ENCODE measurements around the gene PPL.
A peak's percentile ranks its signal among the peaks of the same experiment; 100 is the strongest.
"Not testable (repeated sequence)": the region's sequence is repeated elsewhere in the genome, so short reads cannot be mapped to it uniquely, and the experiment has no call there.

PPL gene

GRCh38 chr16:4898811-4899473, 38.0 kb downstream of the PPL start:
- no peak overlapping the region for H3K4me3 Mint-ChIP-seq
- H3K27ac Mint-ChIP-seq = no peak overlapping the region
- TF ChIP-seq, protein P1, sequence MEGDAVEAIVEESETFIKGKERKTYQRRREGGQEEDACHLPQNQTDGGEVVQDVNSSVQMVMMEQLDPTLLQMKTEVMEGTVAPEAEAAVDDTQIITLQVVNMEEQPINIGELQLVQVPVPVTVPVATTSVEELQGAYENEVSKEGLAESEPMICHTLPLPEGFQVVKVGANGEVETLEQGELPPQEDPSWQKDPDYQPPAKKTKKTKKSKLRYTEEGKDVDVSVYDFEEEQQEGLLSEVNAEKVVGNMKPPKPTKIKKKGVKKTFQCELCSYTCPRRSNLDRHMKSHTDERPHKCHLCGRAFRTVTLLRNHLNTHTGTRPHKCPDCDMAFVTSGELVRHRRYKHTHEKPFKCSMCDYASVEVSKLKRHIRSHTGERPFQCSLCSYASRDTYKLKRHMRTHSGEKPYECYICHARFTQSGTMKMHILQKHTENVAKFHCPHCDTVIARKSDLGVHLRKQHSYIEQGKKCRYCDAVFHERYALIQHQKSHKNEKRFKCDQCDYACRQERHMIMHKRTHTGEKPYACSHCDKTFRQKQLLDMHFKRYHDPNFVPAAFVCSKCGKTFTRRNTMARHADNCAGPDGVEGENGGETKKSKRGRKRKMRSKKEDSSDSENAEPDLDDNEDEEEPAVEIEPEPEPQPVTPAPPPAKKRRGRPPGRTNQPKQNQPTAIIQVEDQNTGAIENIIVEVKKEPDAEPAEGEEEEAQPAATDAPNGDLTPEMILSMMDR (IDR thresholded peaks at IDR 0.05; ENCODE audit: unreplicated experiment in 3 of 3) = no peak
- peaks cover 5% of the 10 kb centered on the region for H3K36me3 Mint-ChIP-seq (ENCODE audit: low read depth)
- H3K9me3 Mint-ChIP-seq = peaks cover 5% of the 10 kb centered on the region
- H3K4me1 Mint-ChIP-seq = no peaks in the 10 kb centered on the region
- H3K27me3 Mint-ChIP-seq (ENCODE audit: low read depth) = no peaks in the 10 kb centered on the region

DNA sequence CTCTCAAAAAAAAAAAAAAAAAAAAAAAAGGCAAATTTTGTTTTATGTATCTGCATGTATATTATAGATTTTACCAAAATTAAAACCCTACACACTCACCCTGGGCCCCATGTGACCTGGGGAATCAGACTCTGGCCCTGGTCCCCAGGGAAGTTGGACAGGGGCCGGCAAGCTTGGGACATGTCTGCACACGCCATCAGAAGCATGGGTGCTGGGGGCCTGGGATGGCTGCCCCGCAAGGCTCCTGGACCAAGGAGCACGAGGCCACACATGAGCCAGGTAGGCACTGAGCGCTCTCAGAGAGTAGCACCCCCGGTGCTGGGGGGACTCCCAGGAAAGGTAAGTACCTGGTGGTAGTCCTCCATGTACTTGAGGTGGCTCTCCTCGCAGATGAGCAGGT, 39.6 kb downstream of the PPL start:
- no peak overlapping the region for H3K27ac Mint-ChIP-seq
- H3K36me3 Mint-ChIP-seq (ENCODE audit: low read depth) = peaks cover 5% of the 10 kb centered on the region
- H3K9me3 Mint-ChIP-seq = peaks cover 5% of the 10 kb centered on the region
- H3K4me3 Mint-ChIP-seq = no peak overlapping the region
- H3K27me3 Mint-ChIP-seq (ENCODE audit: low read depth) = no peaks in the 10 kb centered on the region
- peaks cover 10% of the 10 kb centered on the region for H3K4me1 Mint-ChIP-seq
- TF ChIP-seq, protein P1 (IDR thresholded peaks at IDR 0.05; ENCODE audit: unreplicated experiment in 3 of 3) = no peak

DNA sequence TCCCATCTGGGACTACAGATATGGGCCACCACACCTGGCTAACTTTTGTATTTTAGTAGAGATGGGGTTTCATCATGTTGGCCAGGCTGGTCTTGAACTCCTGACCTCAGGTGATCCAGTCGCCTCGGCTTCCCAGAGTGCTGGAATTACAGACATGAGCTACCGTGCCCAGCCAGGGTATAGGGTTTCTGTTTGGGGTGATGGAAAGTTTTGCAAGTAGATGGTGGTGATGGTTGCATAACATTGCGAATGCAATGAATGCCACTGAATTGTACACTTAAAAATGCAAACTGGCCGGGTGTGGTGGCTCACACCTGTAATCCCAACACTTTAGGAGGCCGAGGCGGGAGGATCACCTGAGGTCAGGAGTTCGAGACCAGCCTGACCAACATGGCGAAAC, 40.2 kb downstream of the PPL start:
- H3K9me3 Mint-ChIP-seq; H3K4me3 Mint-ChIP-seq; H3K36me3 Mint-ChIP-seq (ENCODE audit: low read depth); H3K27me3 Mint-ChIP-seq (ENCODE audit: low read depth); H3K27ac Mint-ChIP-seq: not testable (repeated sequence)
- peaks cover 12% of the 10 kb centered on the region for H3K4me1 Mint-ChIP-seq

- peaks cover 12% of the 10 kb centered on the region for H3K4me1 Mint-ChIP-seq
- H3K27me3 Mint-ChIP-seq (ENCODE audit: low read depth) = no peaks in the 10 kb centered on the region
- no peak overlapping the region for H3K4me3 Mint-ChIP-seq
- H3K36me3 Mint-ChIP-seq (ENCODE audit: low read depth) = peaks cover 5% of the 10 kb centered on the region
- TF ChIP-seq, protein P1 (IDR thresholded peaks at IDR 0.05; ENCODE audit: unreplicated experiment in 3 of 3) = no peak
- peaks cover 5% of the 10 kb centered on the region for H3K9me3 Mint-ChIP-seq
- no peak overlapping the region for H3K27ac Mint-ChIP-seq
Observed at GRCh38 chr16:4895366-4895765, 41.6 kb downstream of the PPL start.

- Mint-ChIP-seq H3K27ac (no peak overlapping the region), H3K4me3 (no peak overlapping the region), H3K27me3 (ENCODE audit: low read depth) (no peaks in the 10 kb centered on the region), H3K9me3 (peaks cover 2% of the 10 kb centered on the region), H3K36me3 (ENCODE audit: low read depth) (peaks cover 5% of the 10 kb centered on the region), H3K4me1 (peaks cover 12% of the 10 kb centered on the region)
- TF ChIP-seq, protein P1 (IDR thresholded peaks at IDR 0.05; ENCODE audit: unreplicated experiment in 3 of 3) = no peak
Observed at GRCh38 chr16:4894276-4895150, 42.4 kb downstream of the PPL start.

GRCh38 chr16:4893103-4893862, 43.7 kb downstream of the PPL start:
- H3K4me3 Mint-ChIP-seq = no peak overlapping the region
- peaks cover under 1% of the 10 kb centered on the region for H3K9me3 Mint-ChIP-seq
- TF ChIP-seq, protein P1 (IDR thresholded peaks at IDR 0.05; ENCODE audit: unreplicated experiment in 3 of 3) = no peak
- peaks cover 5% of the 10 kb centered on the region for H3K36me3 Mint-ChIP-seq (ENCODE audit: low read depth)
- H3K4me1 Mint-ChIP-seq = peaks cover 12% of the 10 kb centered on the region
- H3K27me3 Mint-ChIP-seq (ENCODE audit: low read depth) = no peaks in the 10 kb centered on the region
- peak overlapping the region in 2 of 3 experiments; percentile 17 to 55 for H3K27ac Mint-ChIP-seq

Measured in nephron (organoid).